ENCODE results near the gene RNF144B. TPM values are rescaled to one million over a fixed set of nuclear protein-coding genes. Genes with fewer than 3 reads are reported as not detected.

The RNF144B gene
- total and polyA plus RNA-seq, 2 donors (not counting 1 experiment from before 2014, with no cell fraction given) = 3.0 to 17.0 TPM

GRCh38 chr6:18425218-18425617 lies 38.1 kb downstream of the RNF144B start:
- DNase-seq (no peak), ATAC-seq (ENCODE audit: low read depth) (no peak)
- no peak overlapping the region for H3K9ac ChIP-seq (ENCODE audit: low read length)
- H4K20me1 ChIP-seq (ENCODE audit: control insufficient read depth, insufficient read depth, low read length, poor library complexity, severe bottlenecking) = no peaks in the 10 kb centered on the region
- no peak overlapping the region for H3K4me2 ChIP-seq (replicated peaks; ENCODE audit: low read depth, low read length, poor library complexity, severe bottlenecking)
- 87% methylated on average over 2 of the region's 2 CpGs for WGBS (ENCODE audit: insufficient coverage)
- peaks cover 48% of the 10 kb centered on the region for H3K79me2 ChIP-seq (ENCODE audit: control insufficient read depth, insufficient read depth, low read length)
- H2AFZ ChIP-seq (ENCODE audit: insufficient read depth, low read depth, low read length, poor library complexity, severe bottlenecking) = no peak overlapping the region
- POLR2A ChIA-PET = no interaction called here
- H3K4me3 Mint-ChIP-seq = no peak overlapping the region
- CTCF ChIA-PET = no interaction called here
- no peak overlapping the region for H3K27ac ChIP-seq (ENCODE audit: low read length in 2 of 2)
- no peaks in the 10 kb centered on the region for H3K9me3 Mint-ChIP-seq (ENCODE audit: insufficient read depth)
- no peaks in the 10 kb centered on the region for H3K9me3 ChIP-seq (ENCODE audit: control extremely low read depth in 1 of 3, control insufficient read depth in 2 of 3, insufficient read depth in 1 of 3, low read length in 2 of 3)
- H3K4me1 Mint-ChIP-seq = peaks cover 33% of the 10 kb centered on the region
- no peaks in the 10 kb centered on the region for H3K27me3 ChIP-seq (replicated peaks in 1 of 4; ENCODE audit: control extremely low read depth in 1 of 4, control insufficient read depth in 3 of 4, insufficient read depth in 4 of 4, low read length in 3 of 4)
- peaks cover 0 to 5% of the 10 kb centered on the region in 2 donors for H3K4me1 ChIP-seq (ENCODE audit: control insufficient read depth in 2 of 2, insufficient read depth in 2 of 2, low read length in 2 of 2)
- TF ChIP-seq, protein P1, sequence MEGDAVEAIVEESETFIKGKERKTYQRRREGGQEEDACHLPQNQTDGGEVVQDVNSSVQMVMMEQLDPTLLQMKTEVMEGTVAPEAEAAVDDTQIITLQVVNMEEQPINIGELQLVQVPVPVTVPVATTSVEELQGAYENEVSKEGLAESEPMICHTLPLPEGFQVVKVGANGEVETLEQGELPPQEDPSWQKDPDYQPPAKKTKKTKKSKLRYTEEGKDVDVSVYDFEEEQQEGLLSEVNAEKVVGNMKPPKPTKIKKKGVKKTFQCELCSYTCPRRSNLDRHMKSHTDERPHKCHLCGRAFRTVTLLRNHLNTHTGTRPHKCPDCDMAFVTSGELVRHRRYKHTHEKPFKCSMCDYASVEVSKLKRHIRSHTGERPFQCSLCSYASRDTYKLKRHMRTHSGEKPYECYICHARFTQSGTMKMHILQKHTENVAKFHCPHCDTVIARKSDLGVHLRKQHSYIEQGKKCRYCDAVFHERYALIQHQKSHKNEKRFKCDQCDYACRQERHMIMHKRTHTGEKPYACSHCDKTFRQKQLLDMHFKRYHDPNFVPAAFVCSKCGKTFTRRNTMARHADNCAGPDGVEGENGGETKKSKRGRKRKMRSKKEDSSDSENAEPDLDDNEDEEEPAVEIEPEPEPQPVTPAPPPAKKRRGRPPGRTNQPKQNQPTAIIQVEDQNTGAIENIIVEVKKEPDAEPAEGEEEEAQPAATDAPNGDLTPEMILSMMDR (IDR thresholded peaks at IDR 0.05) = no peak
- TF ChIP-seq EZH2 (IDR thresholded peaks at IDR 0.05; ENCODE audit: borderline replicate concordance, insufficient read depth, low read depth, low read length, poor library complexity, severe bottlenecking) = no peak
- H3K4me3 ChIP-seq (ENCODE audit: control extremely low read depth in 1 of 5, extremely low read depth in 1 of 5, insufficient read depth in 1 of 5, low read depth in 2 of 5, low read length in 4 of 5) = no peak overlapping the region
- intact Hi-C loops (cut with micrococcal nuclease) = no loop called here
- H3K36me3 ChIP-seq (replicated peaks in 1 of 2; ENCODE audit: control extremely low read depth in 1 of 2, control insufficient read depth in 1 of 2, extremely low read depth in 1 of 2, insufficient read depth in 2 of 2, low read length in 1 of 2) = peaks cover 7 to 10% of the 10 kb centered on the region in 2 experiments
- no peaks in the 10 kb centered on the region for H3K27me3 Mint-ChIP-seq
- H3K27ac Mint-ChIP-seq = no peak overlapping the region

DNA sequence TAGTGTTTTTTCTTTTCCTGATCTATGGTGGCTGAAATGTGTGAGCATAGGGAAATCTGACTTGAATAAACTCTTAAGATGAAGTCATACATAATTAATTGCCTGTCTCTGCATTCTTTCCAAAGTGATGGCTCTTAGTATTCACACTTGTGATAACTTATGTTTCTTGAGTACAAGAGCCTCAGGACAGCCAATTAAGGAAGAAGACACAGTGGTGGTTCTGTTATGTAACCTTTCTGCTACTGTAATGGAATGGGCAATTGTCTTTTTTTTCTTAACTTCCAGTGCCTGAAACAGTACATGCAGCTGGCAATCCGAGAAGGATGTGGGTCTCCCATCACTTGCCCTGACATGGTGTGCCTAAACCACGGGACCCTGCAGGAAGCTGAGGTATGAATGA lies 40.1 kb downstream of the RNF144B start:
- CTCF ChIA-PET = no interaction called here
- Histone ChIP-seq H3K27ac (ENCODE audit: low read length in 2 of 2) (no peak overlapping the region), H3K27me3 (replicated peaks in 1 of 4; ENCODE audit: control extremely low read depth in 1 of 4, control insufficient read depth in 3 of 4, insufficient read depth in 4 of 4, low read length in 3 of 4) (no peaks in the 10 kb centered on the region), H2AFZ (ENCODE audit: insufficient read depth, low read depth, low read length, poor library complexity, severe bottlenecking) (no peak overlapping the region), H3K36me3 (replicated peaks in 1 of 2; ENCODE audit: control extremely low read depth in 1 of 2, control insufficient read depth in 1 of 2, extremely low read depth in 1 of 2, insufficient read depth in 2 of 2, low read length in 1 of 2) (peaks cover 7 to 10% of the 10 kb centered on the region in 2 experiments), H3K4me3 (ENCODE audit: control extremely low read depth in 1 of 5, extremely low read depth in 1 of 5, insufficient read depth in 1 of 5, low read depth in 2 of 5, low read length in 4 of 5) (no peak overlapping the region), H3K9me3 (ENCODE audit: control extremely low read depth in 1 of 3, control insufficient read depth in 2 of 3, insufficient read depth in 1 of 3, low read length in 2 of 3) (no peaks in the 10 kb centered on the region), H3K79me2 (ENCODE audit: control insufficient read depth, insufficient read depth, low read length) (peaks cover 56% of the 10 kb centered on the region), H3K4me1 (ENCODE audit: control insufficient read depth in 2 of 2, insufficient read depth in 2 of 2, low read length in 2 of 2) (peaks cover 0 to 4% of the 10 kb centered on the region in 2 donors), H4K20me1 (ENCODE audit: control insufficient read depth, insufficient read depth, low read length, poor library complexity, severe bottlenecking) (no peaks in the 10 kb centered on the region), H3K4me2 (replicated peaks; ENCODE audit: low read depth, low read length, poor library complexity, severe bottlenecking) (no peak overlapping the region), H3K9ac (ENCODE audit: low read length) (no peak overlapping the region)
- Mint-ChIP-seq H3K4me3 (no peak overlapping the region), H3K27ac (no peak overlapping the region), H3K4me1 (peaks cover 25% of the 10 kb centered on the region), H3K27me3 (no peaks in the 10 kb centered on the region), H3K9me3 (ENCODE audit: insufficient read depth) (no peaks in the 10 kb centered on the region)
- WGBS (ENCODE audit: insufficient coverage) = no CpG with 5 or more reads among the region's 2 CpGs
- POLR2A ChIA-PET = no interaction called here
- intact Hi-C loops (cut with micrococcal nuclease) = no loop called here
- TF ChIP-seq, protein P1 (IDR thresholded peaks at IDR 0.05) = no peak
- ATAC-seq (ENCODE audit: low read depth) (no peak), DNase-seq (no peak)
